ENCODE measurements around the gene OR10A7.
"Not testable (repeated sequence)": the region's sequence is repeated elsewhere in the genome, so short reads cannot be mapped to it uniquely, and the experiment has no call there.

OR10A7 gene

GRCh38 chr12:55220725-55221124 is at the start of gene OR10A7:
Gene OR10A7 (plus strand): TSS chr12:55221025. CDS start chr12:55221025, 0 bp downstream.
- DNase-seq, result no peak

GRCh38 chr12:55171445-55171844 is 49.4 kb upstream of the OR10A7 start:
- no peak for DNase-seq

GRCh38 chr12:55171846-55172245 is 49.0 kb upstream of the OR10A7 start:
- not testable (repeated sequence) for DNase-seq

GRCh38 chr12:55172686-55173085 is 48.1 kb upstream of the OR10A7 start:
- no peak for DNase-seq

- DNase-seq, result no peak
Observed at GRCh38 chr12:55173456-55173855, 47.4 kb upstream of the OR10A7 start.

- no peak for DNase-seq
Observed at GRCh38 chr12:55188573-55188972, 32.3 kb upstream of the OR10A7 start.

GRCh38 chr12:55188974-55189556 is 31.8 kb upstream of the OR10A7 start:
- DNase-seq, result peak; percentile 81

- no peak for DNase-seq
Observed at GRCh38 chr12:55194382-55194781, 26.4 kb upstream of the OR10A7 start.

GRCh38 chr12:55226523-55226922 is 5.7 kb downstream of the OR10A7 start:
- no peak for DNase-seq

GRCh38 chr12:55227643-55228042 is 6.8 kb downstream of the OR10A7 start:
- no peak for DNase-seq

- no peak for DNase-seq
Observed at GRCh38 chr12:55244309-55244708, 23.5 kb downstream of the OR10A7 start, which contains the start of gene OR6C74. Gene OR6C74 (plus strand): TSS chr12:55244609. CDS start chr12:55247288, 2,679 bp downstream.

- no peak for DNase-seq
Observed at GRCh38 chr12:55246159-55246558, 25.3 kb downstream of the OR10A7 start.

- DNase-seq, result no peak
Observed at GRCh38 chr12:55250944-55251343, 30.1 kb downstream of the OR10A7 start.

- DNase-seq, result no peak
Observed at GRCh38 chr12:55253281-55253680, 32.5 kb downstream of the OR10A7 start.

GRCh38 chr12:55256831-55257230 is 36.0 kb downstream of the OR10A7 start:
- no peak for DNase-seq

- no peak for DNase-seq
Observed at GRCh38 chr12:55258303-55258702, 37.5 kb downstream of the OR10A7 start.

Data from MV-4-11 (cell line).